A673 (cell line): ENCODE measurements around the gene DAPK2. TPM values are rescaled to one million over a fixed set of nuclear protein-coding genes. Genes with fewer than 3 reads are reported as not detected.

Experiments
- BruUV-seq: library from RNA; stranded (reverse); fragments of 400-500 nt; replicated peaks from 2 replicates; lab custom pipeline; 2021; lab: Mats Ljungman, UMichigan
- CTCF ChIA-PET: fragments of 300-600 bp; sonication (Branson Sonifier 250); formaldehyde crosslinking; loops from one replicate; lab custom pipeline; 2022; ENCODE audit warnings: antibody characterized with exemption; lab: Charles Lee
- POLR2A ChIA-PET: fragments of 300-600 bp; sonication (Branson Sonifier 250); formaldehyde crosslinking; loops from one replicate; lab custom pipeline; 2022; ENCODE audit warnings: antibody characterized with exemption; ENCODE audit not compliant: low non-redundant PET; lab: Charles Lee
- DNase-seq: peaks from one replicate; pipeline ENCODE4 v3.0.0-alpha.2; 2015; ENCODE audit warnings: low spot score
- H3K27ac ChIP-seq: fragments of 200-600 bp; sonication (generic); 2 replicates; pipeline ENCODE4 v1.5.1; 2016; ENCODE audit warnings: mixed run types, low read depth, mild to moderate bottlenecking, mixed read lengths, antibody characterized with exemption, low read length; ENCODE audit not compliant: poor library complexity, severe bottlenecking
- H3K27me3 ChIP-seq: fragments of 200-600 bp; sonication (generic); replicated peaks from 2 replicates; pipeline ENCODE4 v1.6.1; 2017; ENCODE audit warnings: mixed run types, low read depth, mild to moderate bottlenecking, mixed read lengths, antibody characterized with exemption, low read length; ENCODE audit not compliant: insufficient read depth, poor library complexity
- H3K36me3 ChIP-seq: fragments of 200-600 bp; sonication (generic); 2 replicates; pipeline ENCODE4 v1.6.1; 2016; ENCODE audit warnings: mixed run types, mild to moderate bottlenecking, mixed read lengths, antibody characterized with exemption, low read length; ENCODE audit not compliant: insufficient read depth, poor library complexity, severe bottlenecking
- H3K4me1 ChIP-seq: fragments of 200-600 bp; sonication (generic); 2 replicates; pipeline ENCODE4 v1.6.1; 2017; ENCODE audit warnings: mixed run types, mild to moderate bottlenecking, mixed read lengths, antibody characterized with exemption, low read length; ENCODE audit not compliant: insufficient read depth, poor library complexity, severe bottlenecking
- H3K4me3 ChIP-seq: fragments of 200-600 bp; sonication (generic); 2 replicates; pipeline ENCODE4 v1.5.1; 2016; ENCODE audit warnings: low read depth, mixed run types, mild to moderate bottlenecking, mixed read lengths, low read length; ENCODE audit not compliant: poor library complexity, severe bottlenecking
- H3K9me3 ChIP-seq: fragments of 200-600 bp; sonication (generic); 2 replicates; pipeline ENCODE4 v1.6.1; 2016; ENCODE audit warnings: mixed run types, low read depth, mild to moderate bottlenecking, mixed read lengths, antibody characterized with exemption, low read length; ENCODE audit not compliant: poor library complexity, severe bottlenecking
- CTCF ChIP-seq: fragments of 300-800, 200-600 bp; sonication (generic); conservative IDR thresholded peaks from 2 replicates; pipeline ENCODE4 v1.5.1; 2017; ENCODE audit warnings: low read depth, mild to moderate bottlenecking, antibody characterized with exemption, low read length, moderate library complexity, mixed read lengths
- EZH2 ChIP-seq: fragments of 200-600 bp; sonication (generic); IDR thresholded peaks from 2 replicates; pipeline ENCODE4 v1.6.1; 2017; ENCODE audit warnings: borderline replicate concordance, low read depth, mild to moderate bottlenecking, mixed read lengths, antibody characterized with exemption, low read length; ENCODE audit not compliant: poor library complexity, severe bottlenecking
- intact Hi-C: fragments of 100-400 bp; cut with micrococcal nuclease; formaldehyde crosslinking; loops from one replicate; pipeline ENCODE4 v1.10.0; 2022; ENCODE audit not compliant: unreplicated experiment
- total RNA-seq: library from RNA; stranded (reverse); gene quantifications from 2 replicates; pipeline ENCODE4 v1.2.3, GENCODE V29; 2021

The DAPK2 gene
- total RNA-seq, 1 experiment from 2014 or later = 19.2 TPM

- BruUV-seq = no TSS peak
- no peak overlapping the region for H3K27ac ChIP-seq
- peaks cover 10% of the 10 kb centered on the region for H3K4me1 ChIP-seq
- ChIA-PET CTCF (interaction anchor here (0.7 kb wide), 1 partner anchor 104 kb away, joined by 3 read pairs; the partner anchor contains the start of gene DAPK2), POLR2A (no interaction called here)
- H3K9me3 ChIP-seq = no peaks in the 10 kb centered on the region
- no peaks in the 10 kb centered on the region for H3K27me3 ChIP-seq
- H3K4me3 ChIP-seq = no peak overlapping the region
- DNase-seq = no peak
- TF ChIP-seq CTCF = no peak
- TF ChIP-seq EZH2 = no peak
- intact Hi-C loops = loop anchor here (10.0 kb wide), 1 partner anchor 102 kb away; the partner anchor contains the start of gene DAPK2
- no peaks in the 10 kb centered on the region for H3K36me3 ChIP-seq
Measured at GRCh38 chr15:63942486-63943365, 103.6 kb downstream of the DAPK2 start.

- POLR2A ChIA-PET = no interaction called here
- BruUV-seq = no TSS peak
- DNase-seq = no peak
- intact Hi-C loops = loop anchor here (10.0 kb wide), 1 partner anchor 103 kb away; the partner anchor contains the start of gene DAPK2
- CTCF ChIA-PET = interaction anchor here (0.7 kb wide), 1 partner anchor 190 kb away, joined by 3 read pairs; no protein-coding TSS in a partner anchor
- Histone ChIP-seq H3K27me3 (no peaks in the 10 kb centered on the region), H3K4me3 (no peak overlapping the region), H3K27ac (no peak overlapping the region), H3K36me3 (no peaks in the 10 kb centered on the region), H3K4me1 (peaks cover 10% of the 10 kb centered on the region), H3K9me3 (no peaks in the 10 kb centered on the region)
- TF ChIP-seq EZH2 = no peak
- no peak for TF ChIP-seq CTCF
Measured at GRCh38 chr15:63941698-63942465, 104.4 kb downstream of the DAPK2 start.

DNA sequence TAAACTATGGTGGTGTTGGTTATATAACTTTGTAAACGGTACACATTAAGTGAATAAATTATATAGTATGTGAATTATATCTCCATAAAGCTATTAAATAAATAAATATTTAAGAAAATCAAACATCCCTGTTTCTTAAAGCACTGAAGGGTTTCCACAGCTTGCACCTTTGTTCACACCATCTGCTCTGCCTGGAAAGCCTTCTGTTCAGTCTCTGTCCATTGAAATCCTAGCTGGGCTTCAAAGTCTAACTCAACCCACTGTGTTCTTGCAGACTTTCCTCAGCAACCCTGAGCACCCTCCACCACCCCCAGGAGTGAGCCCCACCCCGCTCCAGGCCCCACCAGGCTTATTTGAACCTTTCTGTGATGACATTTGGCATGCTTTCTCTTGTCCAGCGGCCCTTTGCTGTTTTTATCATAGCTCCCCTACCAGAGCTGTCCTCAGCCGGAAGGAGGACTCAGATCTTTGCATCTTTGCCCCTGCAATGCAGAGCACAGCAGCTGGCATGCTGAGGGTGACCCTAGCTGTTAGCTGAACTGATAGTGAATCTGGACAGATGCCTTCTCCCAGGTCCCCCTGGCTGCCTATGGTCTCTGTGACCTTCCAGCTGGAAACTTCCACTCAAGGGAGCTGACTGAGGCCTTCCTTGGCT lies 105.2 kb downstream of the DAPK2 start:
- no peak for TF ChIP-seq CTCF
- TF ChIP-seq EZH2 = no peak
- Histone ChIP-seq H3K27me3 (no peaks in the 10 kb centered on the region), H3K36me3 (no peaks in the 10 kb centered on the region), H3K4me3 (no peak overlapping the region), H3K27ac (no peak overlapping the region), H3K9me3 (no peaks in the 10 kb centered on the region), H3K4me1 (peaks cover 10% of the 10 kb centered on the region)
- ChIA-PET CTCF (interaction anchor here (0.7 kb wide), 1 partner anchor 189 kb away, joined by 3 read pairs; no protein-coding TSS in a partner anchor), POLR2A (no interaction called here)
- DNase-seq = no peak
- intact Hi-C loops = loop anchor here (10.0 kb wide), 1 partner anchor 104 kb away; the partner anchor contains the start of gene DAPK2
- BruUV-seq = no TSS peak
